Measurements from ENCODE around the gene U2AF2. TPM values are rescaled to one million over a fixed set of nuclear protein-coding genes. Genes with fewer than 3 reads are reported as not detected.

The U2AF2 gene
- total RNA-seq, 3 donors from 2014 or later (not counting 1 experiment from before 2014, with no cell fraction given): 304 to 322 (median 321) TPM

DNA sequence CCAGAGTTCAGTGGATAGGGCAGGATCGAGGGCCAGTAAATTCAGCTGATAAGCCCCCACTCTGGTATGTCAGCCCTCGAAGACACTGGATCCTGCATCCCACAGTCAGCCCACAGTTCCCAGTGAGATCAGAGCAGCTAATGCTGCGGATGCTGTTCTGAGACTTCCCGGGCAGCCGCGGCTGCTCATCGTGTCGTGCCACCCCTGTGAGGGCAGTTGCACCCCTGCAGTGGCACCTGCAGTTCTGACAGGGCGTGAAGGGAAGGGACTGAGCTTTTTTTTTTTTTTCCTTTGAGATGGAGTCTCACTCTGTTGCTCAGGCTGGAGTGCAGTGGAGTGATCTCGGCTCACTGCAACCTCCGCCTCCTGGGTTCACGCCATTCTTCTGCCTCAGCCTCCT lies 12.7 kb downstream of the U2AF2 start:
- H3K4me1 Mint-ChIP-seq: peaks cover 12 to 37% of the 10 kb centered on the region in 2 donors
- H3K4me1 ChIP-seq (ENCODE audit: control insufficient read depth, insufficient read depth, low read length): peaks cover 9% of the 10 kb centered on the region
- 95% methylated on average over 12 of the region's 12 CpGs for WGBS (ENCODE audit: insufficient coverage)
- no peak overlapping the region for H3K27ac ChIP-seq (ENCODE audit: low read length)
- no peaks in the 10 kb centered on the region for H3K27me3 Mint-ChIP-seq (ENCODE audit: low read depth in 2 of 2)
- H3K9me3 Mint-ChIP-seq: no peaks in the 10 kb centered on the region
- H3K27me3 ChIP-seq (ENCODE audit: control insufficient read depth, insufficient read depth, low read length): no peaks in the 10 kb centered on the region
- H3K36me3 ChIP-seq (ENCODE audit: control insufficient read depth, insufficient read depth, low read length): peaks cover 74% of the 10 kb centered on the region
- no peaks in the 10 kb centered on the region for H3K9me3 ChIP-seq (ENCODE audit: control insufficient read depth, insufficient read depth, low read length)
- no peak overlapping the region for H3K27ac Mint-ChIP-seq
- ATAC-seq (no peak), DNase-seq (no peak)
- intact Hi-C loops (cut with micrococcal nuclease): no loop called here
- TF ChIP-seq, protein P1, sequence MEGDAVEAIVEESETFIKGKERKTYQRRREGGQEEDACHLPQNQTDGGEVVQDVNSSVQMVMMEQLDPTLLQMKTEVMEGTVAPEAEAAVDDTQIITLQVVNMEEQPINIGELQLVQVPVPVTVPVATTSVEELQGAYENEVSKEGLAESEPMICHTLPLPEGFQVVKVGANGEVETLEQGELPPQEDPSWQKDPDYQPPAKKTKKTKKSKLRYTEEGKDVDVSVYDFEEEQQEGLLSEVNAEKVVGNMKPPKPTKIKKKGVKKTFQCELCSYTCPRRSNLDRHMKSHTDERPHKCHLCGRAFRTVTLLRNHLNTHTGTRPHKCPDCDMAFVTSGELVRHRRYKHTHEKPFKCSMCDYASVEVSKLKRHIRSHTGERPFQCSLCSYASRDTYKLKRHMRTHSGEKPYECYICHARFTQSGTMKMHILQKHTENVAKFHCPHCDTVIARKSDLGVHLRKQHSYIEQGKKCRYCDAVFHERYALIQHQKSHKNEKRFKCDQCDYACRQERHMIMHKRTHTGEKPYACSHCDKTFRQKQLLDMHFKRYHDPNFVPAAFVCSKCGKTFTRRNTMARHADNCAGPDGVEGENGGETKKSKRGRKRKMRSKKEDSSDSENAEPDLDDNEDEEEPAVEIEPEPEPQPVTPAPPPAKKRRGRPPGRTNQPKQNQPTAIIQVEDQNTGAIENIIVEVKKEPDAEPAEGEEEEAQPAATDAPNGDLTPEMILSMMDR (IDR thresholded peaks at IDR 0.05): no peak
- no peaks in the 10 kb centered on the region for H3K36me3 Mint-ChIP-seq
- H3K4me3 ChIP-seq (ENCODE audit: low read length): no peak overlapping the region
- H3K4me3 Mint-ChIP-seq: no peak overlapping the region

DNA sequence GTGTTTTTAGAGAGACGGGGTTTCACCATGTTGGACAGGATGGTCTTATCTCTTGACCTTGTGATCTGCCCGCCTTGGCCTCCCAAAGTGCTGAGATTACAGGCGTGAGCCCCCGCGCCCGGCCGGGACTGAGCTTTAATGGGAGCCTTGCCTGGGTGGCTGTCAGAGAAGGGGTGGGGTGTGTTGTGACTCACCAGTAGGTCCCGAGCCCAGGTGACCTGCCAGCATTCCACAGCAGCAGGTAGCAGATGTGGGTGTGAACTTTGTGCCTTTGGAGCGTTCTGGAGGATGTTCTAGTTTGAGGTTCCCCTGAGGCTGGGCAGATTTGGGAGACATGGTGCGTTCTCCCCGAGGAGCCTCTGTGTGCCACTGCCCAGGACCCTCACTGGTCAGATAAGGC lies 13.1 kb downstream of the U2AF2 start:
- Mint-ChIP-seq H3K27me3 (ENCODE audit: low read depth in 2 of 2) (no peaks in the 10 kb centered on the region), H3K9me3 (no peaks in the 10 kb centered on the region), H3K4me1 (peaks cover 12 to 33% of the 10 kb centered on the region in 2 donors), H3K36me3 (no peaks in the 10 kb centered on the region), H3K4me3 (no peak overlapping the region), H3K27ac (no peak overlapping the region)
- DNase-seq (no peak), ATAC-seq (no peak)
- peaks cover 69% of the 10 kb centered on the region for H3K36me3 ChIP-seq (ENCODE audit: control insufficient read depth, insufficient read depth, low read length)
- no peaks in the 10 kb centered on the region for H3K9me3 ChIP-seq (ENCODE audit: control insufficient read depth, insufficient read depth, low read length)
- no peaks in the 10 kb centered on the region for H3K27me3 ChIP-seq (ENCODE audit: control insufficient read depth, insufficient read depth, low read length)
- H3K27ac ChIP-seq (ENCODE audit: low read length): no peak overlapping the region
- peaks cover 9% of the 10 kb centered on the region for H3K4me1 ChIP-seq (ENCODE audit: control insufficient read depth, insufficient read depth, low read length)
- H3K4me3 ChIP-seq (ENCODE audit: low read length): no peak overlapping the region
- TF ChIP-seq, protein P1 (IDR thresholded peaks at IDR 0.05): no peak
- 91% methylated on average over 11 of the region's 11 CpGs for WGBS (ENCODE audit: insufficient coverage)
- intact Hi-C loops (cut with micrococcal nuclease): no loop called here

DNA sequence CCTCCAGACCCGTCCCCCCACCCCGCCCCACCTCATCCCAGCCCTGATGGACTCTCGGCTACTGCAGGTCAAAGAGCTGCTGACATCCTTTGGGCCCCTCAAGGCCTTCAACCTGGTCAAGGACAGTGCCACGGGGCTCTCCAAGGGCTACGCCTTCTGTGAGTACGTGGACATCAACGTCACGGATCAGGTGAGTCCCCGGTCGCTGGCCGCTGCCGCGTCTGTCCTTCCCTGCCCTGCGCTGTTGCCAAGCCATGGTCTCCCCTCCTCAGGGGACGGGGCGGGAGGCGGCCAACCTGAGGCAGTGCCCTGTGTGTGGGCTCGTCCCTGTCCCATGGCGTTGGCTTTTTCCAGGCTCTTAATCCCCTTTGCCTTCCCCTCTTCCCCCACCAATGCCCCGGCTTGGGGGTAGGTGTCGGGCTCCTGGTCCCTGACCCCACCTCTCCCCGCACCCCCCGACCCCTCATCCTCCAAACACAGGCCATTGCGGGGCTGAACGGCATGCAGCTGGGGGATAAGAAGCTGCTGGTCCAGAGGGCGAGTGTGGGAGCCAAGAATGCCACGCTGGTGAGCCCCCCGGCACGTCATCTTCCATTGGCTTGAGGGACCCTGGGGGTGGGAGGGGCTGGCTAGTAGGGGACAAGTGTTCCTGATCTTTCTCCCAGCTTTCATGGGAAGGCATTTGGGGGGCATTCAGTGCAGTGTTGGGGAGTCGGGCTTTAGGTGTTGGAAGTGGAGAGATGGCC lies 13.9 kb downstream of the U2AF2 start:
- Mint-ChIP-seq H3K36me3 (no peaks in the 10 kb centered on the region), H3K27me3 (ENCODE audit: low read depth in 2 of 2) (no peaks in the 10 kb centered on the region), H3K4me1 (peaks cover 17 to 26% of the 10 kb centered on the region in 2 donors), H3K27ac (no peak overlapping the region), H3K9me3 (no peaks in the 10 kb centered on the region), H3K4me3 (no peak overlapping the region)
- no peak for ATAC-seq
- peaks cover 66% of the 10 kb centered on the region for H3K36me3 ChIP-seq (ENCODE audit: control insufficient read depth, insufficient read depth, low read length)
- H3K27me3 ChIP-seq (ENCODE audit: control insufficient read depth, insufficient read depth, low read length): no peaks in the 10 kb centered on the region
- no peak overlapping the region for H3K4me3 ChIP-seq (ENCODE audit: low read length)
- intact Hi-C loops (cut with micrococcal nuclease): no loop called here
- no peak overlapping the region for H3K27ac ChIP-seq (ENCODE audit: low read length)
- H3K9me3 ChIP-seq (ENCODE audit: control insufficient read depth, insufficient read depth, low read length): no peaks in the 10 kb centered on the region
- no peak for DNase-seq
- H3K4me1 ChIP-seq (ENCODE audit: control insufficient read depth, insufficient read depth, low read length): peaks cover 9% of the 10 kb centered on the region
- TF ChIP-seq, protein P1 (IDR thresholded peaks at IDR 0.05): no peak
- WGBS (ENCODE audit: insufficient coverage): 94% methylated on average over 29 of the region's 30 CpGs

All from natural killer cell (primary cell).